H9 (cell line): Measurements from ENCODE around the gene HEXA. TPM values are rescaled to one million over a fixed set of nuclear protein-coding genes. Genes with fewer than 3 reads are reported as not detected.
"Not testable (repeated sequence)": the region's sequence is repeated elsewhere in the genome, so short reads cannot be mapped to it uniquely, and the experiment has no call there.

ENCODE experiments used
- DNase-seq: peaks from one replicate; pipeline ENCODE4 v3.0.0-alpha.2; 2017
- H2AFZ ChIP-seq: one replicate; pipeline ENCODE4 v1.6.1; 2013; ENCODE audit warnings: mild to moderate bottlenecking, low read length, control low read depth, moderate library complexity
- H2AK5ac ChIP-seq: 2 replicates; pipeline ENCODE4 v1.6.1; 2013; ENCODE audit warnings: low read length, control low read depth, mixed read lengths; ENCODE audit not compliant: insufficient read length
- H2BK120ac ChIP-seq: one replicate; pipeline ENCODE4 v1.6.1; 2013; ENCODE audit warnings: low read depth, mild to moderate bottlenecking, low read length, control low read depth, inconsistent platforms; ENCODE audit not compliant: poor library complexity, severe bottlenecking
- H2BK12ac ChIP-seq: 2 replicates; pipeline ENCODE4 v1.6.1; 2013; ENCODE audit warnings: low read length, control low read depth, mixed read lengths, low read depth; ENCODE audit not compliant: insufficient read length
- H2BK15ac ChIP-seq: 2 replicates; pipeline ENCODE4 v1.6.1; 2013; ENCODE audit warnings: low read depth, low read length, control low read depth
- H2BK20ac ChIP-seq: one replicate; pipeline ENCODE4 v1.6.1; 2013; ENCODE audit warnings: low read depth, mild to moderate bottlenecking, low read length, control low read depth, inconsistent platforms; ENCODE audit not compliant: poor library complexity, severe bottlenecking
- H2BK5ac ChIP-seq: 2 replicates; pipeline ENCODE4 v1.6.1; 2013; ENCODE audit warnings: low read length, control low read depth, mixed read lengths; ENCODE audit not compliant: insufficient read length
- H3K14ac ChIP-seq: 2 replicates; pipeline ENCODE4 v1.6.1; 2013; ENCODE audit warnings: low read length, control low read depth; ENCODE audit not compliant: insufficient read depth
- H3K18ac ChIP-seq: 2 replicates; pipeline ENCODE4 v1.6.1; 2013; ENCODE audit warnings: low read depth, mild to moderate bottlenecking, mixed read lengths, low read length, control low read depth; ENCODE audit not compliant: insufficient read length
- H3K23ac ChIP-seq: 2 replicates; pipeline ENCODE4 v1.6.1; 2013; ENCODE audit warnings: low read length, control low read depth, mixed read lengths, low read depth; ENCODE audit not compliant: insufficient read length
- H3K23me2 ChIP-seq: 2 replicates; pipeline ENCODE4 v1.6.1; 2013; ENCODE audit warnings: low read depth, mild to moderate bottlenecking, mixed read lengths, low read length, control low read depth; ENCODE audit not compliant: insufficient read length, poor library complexity, severe bottlenecking
- H3K27ac ChIP-seq: 2 replicates; pipeline ENCODE4 v1.5.1; 2013; ENCODE audit warnings: low read length, control low read depth, mixed read lengths, low read depth; ENCODE audit not compliant: insufficient read length
- H3K27me3 ChIP-seq: 2 replicates; pipeline ENCODE4 v1.6.1; 2013; ENCODE audit warnings: low read length, control low read depth, inconsistent platforms; ENCODE audit not compliant: insufficient read depth
- H3K4ac ChIP-seq: 2 replicates; pipeline ENCODE4 v1.6.1; 2013; ENCODE audit warnings: low read depth, mild to moderate bottlenecking, control low read depth, inconsistent platforms, low read length, moderate library complexity
- H3K4me1 ChIP-seq: 2 replicates; pipeline ENCODE4 v1.6.1; 2013; ENCODE audit warnings: low read length, control low read depth, inconsistent platforms; ENCODE audit not compliant: insufficient read depth
- H3K4me2 ChIP-seq: 2 replicates; pipeline ENCODE4 v1.6.1; 2013; ENCODE audit warnings: low read length, control low read depth, mixed read lengths; ENCODE audit not compliant: insufficient read length, insufficient read depth
- H3K56ac ChIP-seq: 2 replicates; pipeline ENCODE4 v1.6.1; 2013; ENCODE audit warnings: low read depth, mild to moderate bottlenecking, mixed read lengths, low read length, control low read depth; ENCODE audit not compliant: insufficient read length
- H3K79me1 ChIP-seq: 2 replicates; pipeline ENCODE4 v1.6.1; 2013; ENCODE audit warnings: low read depth, mild to moderate bottlenecking, moderate library complexity, low read length, control low read depth, inconsistent platforms; ENCODE audit not compliant: insufficient read depth, poor library complexity, severe bottlenecking
- H3K79me2 ChIP-seq: 2 replicates; pipeline ENCODE4 v1.6.1; 2013; ENCODE audit warnings: low read length, control low read depth, inconsistent platforms; ENCODE audit not compliant: insufficient read depth
- H3K9ac ChIP-seq: 2 replicates; pipeline ENCODE4 v1.6.1; 2013; ENCODE audit warnings: low read length, control low read depth, mixed read lengths; ENCODE audit not compliant: insufficient read length; ENCODE audit errors: extremely low read depth
- H3K9me3 ChIP-seq: one replicate; pipeline ENCODE4 v1.6.1; 2013; ENCODE audit warnings: low read depth, low read length, inconsistent platforms; ENCODE audit not compliant: control insufficient read depth
- H3T11ph ChIP-seq: one replicate; pipeline ENCODE4 v1.6.1; 2013; ENCODE audit warnings: mild to moderate bottlenecking, low read length, control low read depth, inconsistent platforms
- H4K20me1 ChIP-seq: one replicate; pipeline ENCODE4 v1.6.1; 2013; ENCODE audit not compliant: control insufficient read depth, insufficient read length, insufficient read depth
- H4K5ac ChIP-seq: 2 replicates; pipeline ENCODE4 v1.6.1; 2013; ENCODE audit warnings: low read depth, mild to moderate bottlenecking, mixed read lengths, low read length, control low read depth; ENCODE audit not compliant: insufficient read length
- H4K8ac ChIP-seq: replicated peaks from 2 replicates; pipeline ENCODE4 v1.6.1; 2013; ENCODE audit warnings: low read length, control low read depth, mixed read lengths, low read depth; ENCODE audit not compliant: insufficient read length
- H4K91ac ChIP-seq: 2 replicates; pipeline ENCODE4 v1.6.1; 2013; ENCODE audit warnings: low read depth, mild to moderate bottlenecking, moderate library complexity, mixed read lengths, low read length, control low read depth; ENCODE audit not compliant: insufficient read length
- H3K27ac Mint-ChIP-seq, 3 experiments: 2 replicates in 2 of 3; 3 replicates in 1 of 3; pipeline ENCODE4 v1.8.0; 2020 to 2021; ENCODE audit warnings: mixed read lengths in 3 of 3, mild to moderate bottlenecking in 1 of 3, moderate library complexity in 1 of 3
- H3K27me3 Mint-ChIP-seq: 2 replicates; pipeline ENCODE4 v1.8.0; 2021; ENCODE audit warnings: low read depth, mild to moderate bottlenecking, moderate library complexity, mixed read lengths
- H3K36me3 Mint-ChIP-seq, 3 experiments: 2 replicates in 2 of 3; 3 replicates in 1 of 3; pipeline ENCODE4 v1.8.0; 2020 to 2021; ENCODE audit warnings: low read depth in 3 of 3, mixed read lengths in 3 of 3; ENCODE audit not compliant: insufficient read depth in 1 of 3
- H3K4me1 Mint-ChIP-seq, 2 experiments: 2 replicates each; pipeline ENCODE4 v1.8.0; 2020; ENCODE audit warnings: mixed read lengths in 2 of 2
- H3K4me3 Mint-ChIP-seq, 2 experiments: 2 replicates in 1 of 2; 3 replicates in 1 of 2; pipeline ENCODE4 v1.8.0; 2020 to 2021; ENCODE audit warnings: mild to moderate bottlenecking in 2 of 2, mixed read lengths in 2 of 2, moderate library complexity in 1 of 2
- H3K9me3 Mint-ChIP-seq, 2 experiments: 2 replicates in 1 of 2; 3 replicates in 1 of 2; pipeline ENCODE4 v1.8.0; 2020; ENCODE audit warnings: mild to moderate bottlenecking in 2 of 2, mixed read lengths in 2 of 2, moderate library complexity in 1 of 2
- CTCF ChIP-seq: fragments of 200-600 bp; sonication (generic); conservative IDR thresholded peaks from 3 replicates; pipeline ENCODE4 v1.8.0; 2021; ENCODE audit warnings: antibody characterized with exemption, mild to moderate bottlenecking
- WGBS: extraction: QIAGEN DNeasy Blood & Tissue Kit; methylation state at CpG from one replicate; pipeline ENCODE4 v1.1.7; 2013; ENCODE audit warnings: missing lambda C conversion rate, low lambda C conversion rate, mixed read lengths; ENCODE audit not compliant: insufficient read length; ENCODE audit errors: extremely low coverage; 5-methylcytosine and 5-hydroxymethylcytosine counted together
- total RNA-seq: library from RNA; stranded (reverse); gene quantifications from 2 replicates; pipeline ENCODE4 v1.2.1, GENCODE V29; 2021

HEXA gene
- total RNA-seq, 1 experiment from 2014 or later, result 54.7 TPM

- no peak overlapping the region for H2AK5ac ChIP-seq
- H3K4me2 ChIP-seq, result no peak overlapping the region
- no peak overlapping the region for H2AFZ ChIP-seq
- no peak overlapping the region for H3K27ac ChIP-seq
- Mint-ChIP-seq H3K9me3 (no peaks in the 10 kb centered on the region; a peak in 1 of 5 replicates), H3K27ac (no peak overlapping the region), H3K27me3 (peaks cover 24% of the 10 kb centered on the region), H3K4me1 (peaks cover 12 to 13% of the 10 kb centered on the region in 2 experiments), H3K4me3 (no peak overlapping the region), H3K36me3 (no peaks in the 10 kb centered on the region)
- H2BK15ac ChIP-seq, result no peak overlapping the region
- H3K14ac ChIP-seq, result no peak overlapping the region
- H3K27me3 ChIP-seq, result no peaks in the 10 kb centered on the region
- peaks cover 4% of the 10 kb centered on the region for H3K79me1 ChIP-seq
- H2BK5ac ChIP-seq, result no peak overlapping the region
- H3K18ac ChIP-seq, result no peak overlapping the region
- H3K4ac ChIP-seq, result no peak overlapping the region
- WGBS, result no CpG with 5 or more reads among the region's 2 CpGs
- H3K23ac ChIP-seq, result no peak overlapping the region
- H3T11ph ChIP-seq, result no peak overlapping the region
- H3K9ac ChIP-seq, result no peak overlapping the region
- H3K56ac ChIP-seq, result no peak overlapping the region
- H2BK20ac ChIP-seq, result no peak overlapping the region
- H3K79me2 ChIP-seq, result no peaks in the 10 kb centered on the region
- no peak overlapping the region for H2BK120ac ChIP-seq
- H3K9me3 ChIP-seq, result no peaks in the 10 kb centered on the region
- no peaks in the 10 kb centered on the region for H3K4me1 ChIP-seq
- H4K5ac ChIP-seq, result no peak overlapping the region
- H4K20me1 ChIP-seq, result peaks cover 2% of the 10 kb centered on the region
- no peak for DNase-seq
- H2BK12ac ChIP-seq, result no peak overlapping the region
- peaks cover 13% of the 10 kb centered on the region for H3K23me2 ChIP-seq
- no peak overlapping the region for H4K8ac ChIP-seq
- no peak overlapping the region for H4K91ac ChIP-seq
- TF ChIP-seq CTCF, result no peak
These were observed 4.1 kb upstream of the HEXA start for GRCh38 chr15:72379856-72380430.

GRCh38 chr15:72379106-72379505, 3.3 kb upstream of the HEXA start:
- not testable (repeated sequence) for H2BK20ac ChIP-seq, H3K27ac ChIP-seq, H3K9me3 ChIP-seq, H3K79me1 ChIP-seq, H4K8ac ChIP-seq, H3K4me1 ChIP-seq, H3T11ph ChIP-seq, H2BK15ac ChIP-seq, H3K14ac ChIP-seq, H4K91ac ChIP-seq, H3K18ac ChIP-seq, H3K9me3 Mint-ChIP-seq, H3K27me3 ChIP-seq, H3K27ac Mint-ChIP-seq, H4K5ac ChIP-seq, H3K79me2 ChIP-seq, H3K4me3 Mint-ChIP-seq, H2BK120ac ChIP-seq, H3K36me3 Mint-ChIP-seq, H2BK12ac ChIP-seq, H3K23ac ChIP-seq, H3K4me2 ChIP-seq, H3K4ac ChIP-seq, H4K20me1 ChIP-seq, H2BK5ac ChIP-seq, H3K56ac ChIP-seq, DNase-seq, H3K9ac ChIP-seq, H2AK5ac ChIP-seq, H2AFZ ChIP-seq
- H3K23me2 ChIP-seq, result peaks cover 13% of the 10 kb centered on the region
- Mint-ChIP-seq H3K4me1 (peaks cover 18 to 20% of the 10 kb centered on the region in 2 experiments), H3K27me3 (peaks cover 16% of the 10 kb centered on the region)
- WGBS, result no CpG with 5 or more reads among the region's 3 CpGs
